Peyer's patch (tissue), 4 donors: ENCODE results near the gene EHMT2. TPM values are rescaled to one million over a fixed set of nuclear protein-coding genes. Genes with fewer than 3 reads are reported as not detected.
"Not testable (repeated sequence)": the region's sequence is repeated elsewhere in the genome, so short reads cannot be mapped to it uniquely, and the experiment has no call there.

ENCODE experiments used
- DNase-seq, 3 donors: peaks; one replicate each; pipeline ENCODE4 v3.0.0-alpha.2; 2017 to 2019
- H3K27ac ChIP-seq, 4 donors: fragments of 200-600 bp; sonication (generic); one replicate each; pipeline ENCODE4 v1.5.1; 2016 to 2019
- H3K27me3 ChIP-seq, 2 donors: fragments of 200-600 bp; sonication (generic); one replicate each; pipeline ENCODE4 v1.5.1; 2019
- H3K36me3 ChIP-seq, 3 donors: fragments of 200-600 bp; sonication (generic); one replicate each; pipeline ENCODE4 v1.5.1; 2016 to 2019
- H3K4me1 ChIP-seq, 4 donors: fragments of 200-600 bp; sonication (generic); one replicate each; pipeline ENCODE4 v1.5.1; 2016 to 2019
- H3K4me3 ChIP-seq, 4 donors: fragments of 200-600 bp; sonication (generic); 1 replicate in 3 of 4; 2 replicates in 1 of 4; pipeline ENCODE4 v1.5.1; 2016 to 2019; ENCODE audit warnings: mild to moderate bottlenecking in 1 of 4
- H3K9me3 ChIP-seq, 4 donors: fragments of 200-600 bp; sonication (generic); one replicate each; pipeline ENCODE4 v1.5.1; 2016 to 2019; ENCODE audit warnings: mild to moderate bottlenecking in 1 of 4
- POLR2A ChIP-seq, 2 donors: fragments of 450-650 bp; IDR thresholded peaks; one replicate each; pipeline ENCODE4 v1.5.1; 2017; ENCODE audit warnings: antibody characterized with exemption in 2 of 2, mild to moderate bottlenecking in 2 of 2, moderate library complexity in 2 of 2
- total RNA-seq, 4 donors: library from RNA; depleted of rRNA; stranded (reverse); fragments of >200 nt; gene quantifications; one replicate each; pipeline ENCODE4 v1.1.0, GENCODE V29; 2016
- TF ChIP-seq, protein P1 (sequence below), 6 experiments: fragments of 450-650 bp in 4 of 6; fragments of 200-600 bp in 2 of 6; sonication (generic) in 1 of 6; IDR thresholded peaks; one replicate each; pipeline ENCODE4 v1.5.1; 2017 to 2019; ENCODE audit warnings: antibody characterized with exemption in 6 of 6, mild to moderate bottlenecking in 3 of 6, moderate library complexity in 1 of 6

EHMT2 gene
- total RNA-seq, 4 donors from 2014 or later = 25.0 to 75.1 (median 50.6) TPM

DNA sequence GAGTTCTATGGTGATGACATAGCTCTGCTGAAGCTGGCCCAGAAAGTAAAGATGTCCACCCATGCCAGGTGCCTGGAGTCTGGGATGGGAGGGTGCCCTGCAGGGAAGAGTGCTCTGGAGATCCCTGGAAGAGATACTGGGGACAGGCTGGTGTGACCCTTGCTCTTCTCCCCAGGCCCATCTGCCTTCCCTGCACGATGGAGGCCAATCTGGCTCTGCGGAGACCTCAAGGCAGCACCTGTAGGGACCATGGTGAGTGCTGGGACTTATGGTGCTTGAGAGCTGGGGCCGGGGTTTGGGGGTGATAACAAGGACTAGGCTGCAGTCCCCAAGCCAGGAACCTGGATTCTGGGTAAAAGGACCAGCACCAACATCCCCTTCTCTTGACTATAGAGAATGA lies 46.2 kb upstream of the EHMT2 start:
- Histone ChIP-seq H3K4me3 (no peak overlapping the region), H3K27me3 (no peaks in the 10 kb centered on the region), H3K4me1 (peaks cover 0 to 20% (median 2%) of the 10 kb centered on the region in 4 donors), H3K9me3 (no peaks in the 10 kb centered on the region), H3K36me3 (no peaks in the 10 kb centered on the region), H3K27ac (no peak overlapping the region)
- DNase-seq = no peak
- TF ChIP-seq, protein P1, sequence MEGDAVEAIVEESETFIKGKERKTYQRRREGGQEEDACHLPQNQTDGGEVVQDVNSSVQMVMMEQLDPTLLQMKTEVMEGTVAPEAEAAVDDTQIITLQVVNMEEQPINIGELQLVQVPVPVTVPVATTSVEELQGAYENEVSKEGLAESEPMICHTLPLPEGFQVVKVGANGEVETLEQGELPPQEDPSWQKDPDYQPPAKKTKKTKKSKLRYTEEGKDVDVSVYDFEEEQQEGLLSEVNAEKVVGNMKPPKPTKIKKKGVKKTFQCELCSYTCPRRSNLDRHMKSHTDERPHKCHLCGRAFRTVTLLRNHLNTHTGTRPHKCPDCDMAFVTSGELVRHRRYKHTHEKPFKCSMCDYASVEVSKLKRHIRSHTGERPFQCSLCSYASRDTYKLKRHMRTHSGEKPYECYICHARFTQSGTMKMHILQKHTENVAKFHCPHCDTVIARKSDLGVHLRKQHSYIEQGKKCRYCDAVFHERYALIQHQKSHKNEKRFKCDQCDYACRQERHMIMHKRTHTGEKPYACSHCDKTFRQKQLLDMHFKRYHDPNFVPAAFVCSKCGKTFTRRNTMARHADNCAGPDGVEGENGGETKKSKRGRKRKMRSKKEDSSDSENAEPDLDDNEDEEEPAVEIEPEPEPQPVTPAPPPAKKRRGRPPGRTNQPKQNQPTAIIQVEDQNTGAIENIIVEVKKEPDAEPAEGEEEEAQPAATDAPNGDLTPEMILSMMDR (IDR thresholded peaks at IDR 0.05) = no peak
- no peak for TF ChIP-seq POLR2A (IDR thresholded peaks at IDR 0.05)

DNA sequence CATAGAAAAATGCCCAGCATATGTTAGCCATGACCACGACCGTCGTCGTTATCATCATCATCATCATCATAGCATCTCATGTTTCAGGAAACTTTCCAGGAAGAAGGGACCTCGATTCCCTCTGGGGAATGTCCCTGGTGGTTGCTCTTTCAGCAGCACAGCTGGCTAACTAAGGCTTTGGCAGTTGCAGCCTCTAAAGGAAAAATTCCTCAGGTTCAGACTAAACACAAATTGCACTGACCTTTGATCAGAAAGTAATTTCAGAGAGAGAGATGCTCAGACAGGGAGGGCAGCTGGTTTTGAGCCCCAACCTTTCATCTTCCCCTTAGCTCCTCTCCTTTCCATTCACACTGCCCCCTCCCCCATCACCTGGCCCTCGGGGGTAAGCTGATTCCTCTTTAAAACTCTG lies 42.8 kb upstream of the EHMT2 start:
- peak in 1 of 3 donors; percentile 9 for DNase-seq
- Histone ChIP-seq H3K27me3 (no peaks in the 10 kb centered on the region), H3K27ac (no peak overlapping the region), H3K36me3 (no peaks in the 10 kb centered on the region), H3K4me1 (peaks cover 0 to 8% (median 1%) of the 10 kb centered on the region in 4 donors), H3K4me3 (no peak overlapping the region), H3K9me3 (no peaks in the 10 kb centered on the region)
- no peak for TF ChIP-seq POLR2A (IDR thresholded peaks at IDR 0.05)
- TF ChIP-seq, protein P1 (IDR thresholded peaks at IDR 0.05) = no peak

DNA sequence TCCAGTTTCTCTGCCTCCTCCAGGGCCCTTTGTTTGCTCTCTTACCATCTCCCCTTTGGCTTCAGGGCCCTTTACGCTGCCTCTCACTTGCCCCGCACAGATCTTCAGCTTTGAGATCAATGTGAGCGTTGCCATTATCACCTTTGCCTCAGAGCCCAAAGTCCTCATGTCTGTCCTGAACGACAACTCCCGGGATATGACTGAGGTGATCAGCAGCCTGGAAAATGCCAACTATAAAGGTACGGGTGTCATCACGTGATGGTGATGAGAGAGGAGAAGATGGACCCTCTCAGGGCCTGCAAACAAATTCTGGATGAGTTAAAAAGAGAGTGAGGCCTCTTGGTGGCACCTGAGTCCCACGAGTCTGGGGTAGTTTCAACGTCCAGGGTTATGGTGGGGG lies 38.3 kb upstream of the EHMT2 start:
- Histone ChIP-seq H3K36me3 (no peaks in the 10 kb centered on the region), H3K9me3 (no peaks in the 10 kb centered on the region)
- no peak for DNase-seq

DNA sequence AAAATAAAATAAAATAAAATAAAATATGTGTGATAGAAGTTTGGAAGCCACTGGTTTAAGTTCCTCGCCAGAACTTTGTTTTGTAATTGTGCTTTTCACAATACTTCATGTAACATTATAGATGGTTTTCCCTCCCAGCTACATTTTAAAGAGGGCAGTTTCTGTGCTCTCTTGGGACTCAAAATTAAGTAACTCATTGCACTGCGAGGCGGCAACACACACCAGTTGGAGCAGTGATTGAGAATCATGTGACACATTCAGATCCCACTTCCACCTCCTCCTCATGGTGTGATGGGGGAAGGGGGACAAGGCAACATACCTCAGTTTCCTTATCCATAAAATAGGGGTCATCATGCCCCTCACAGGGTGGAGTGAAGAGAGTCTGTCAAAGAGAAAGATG lies 37.5 kb upstream of the EHMT2 start:
- H3K4me1 ChIP-seq = no peaks in the 10 kb centered on the region
- no peak overlapping the region for H3K4me3 ChIP-seq
- H3K27ac ChIP-seq = no peak overlapping the region
- no peak for TF ChIP-seq POLR2A (IDR thresholded peaks at IDR 0.05)
- TF ChIP-seq, protein P1 (IDR thresholded peaks at IDR 0.05) = no peak
- H3K36me3 ChIP-seq = no peaks in the 10 kb centered on the region
- no peaks in the 10 kb centered on the region for H3K27me3 ChIP-seq
- no peaks in the 10 kb centered on the region for H3K9me3 ChIP-seq
- DNase-seq = no peak

More for the DNA sequence above, 38.3 kb upstream of the EHMT2 start:
- H3K27me3 ChIP-seq = no peaks in the 10 kb centered on the region
- no peaks in the 10 kb centered on the region for H3K4me1 ChIP-seq
- no peak for TF ChIP-seq POLR2A (IDR thresholded peaks at IDR 0.05)
- TF ChIP-seq, protein P1 (IDR thresholded peaks at IDR 0.05) = no peak
- no peak overlapping the region for H3K4me3 ChIP-seq
- no peak overlapping the region for H3K27ac ChIP-seq

DNA sequence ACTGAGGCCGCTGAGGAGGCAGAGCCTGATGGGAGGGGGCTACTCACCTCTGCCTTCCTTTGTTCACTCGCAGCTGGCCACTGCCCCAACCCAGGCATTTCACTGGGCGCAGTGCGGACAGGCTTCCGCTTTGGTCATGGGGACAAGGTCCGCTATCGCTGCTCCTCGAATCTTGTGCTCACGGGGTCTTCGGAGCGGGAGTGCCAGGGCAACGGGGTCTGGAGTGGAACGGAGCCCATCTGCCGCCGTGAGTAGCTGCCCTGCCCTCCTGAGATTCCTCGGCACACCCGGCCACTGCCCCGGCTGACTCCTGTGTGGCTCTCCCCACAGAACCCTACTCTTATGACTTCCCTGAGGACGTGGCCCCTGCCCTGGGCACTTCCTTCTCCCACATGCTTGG lies 36.0 kb upstream of the EHMT2 start:
- Histone ChIP-seq H3K27me3 (no peaks in the 10 kb centered on the region), H3K27ac (no peak overlapping the region), H3K9me3 (no peaks in the 10 kb centered on the region), H3K4me1 (no peaks in the 10 kb centered on the region), H3K4me3 (no peak overlapping the region), H3K36me3 (no peaks in the 10 kb centered on the region)
- TF ChIP-seq, protein P1 (IDR thresholded peaks at IDR 0.05) = no peak
- no peak for TF ChIP-seq POLR2A (IDR thresholded peaks at IDR 0.05)
- peak in 1 of 3 donors; percentile 43 for DNase-seq

DNA sequence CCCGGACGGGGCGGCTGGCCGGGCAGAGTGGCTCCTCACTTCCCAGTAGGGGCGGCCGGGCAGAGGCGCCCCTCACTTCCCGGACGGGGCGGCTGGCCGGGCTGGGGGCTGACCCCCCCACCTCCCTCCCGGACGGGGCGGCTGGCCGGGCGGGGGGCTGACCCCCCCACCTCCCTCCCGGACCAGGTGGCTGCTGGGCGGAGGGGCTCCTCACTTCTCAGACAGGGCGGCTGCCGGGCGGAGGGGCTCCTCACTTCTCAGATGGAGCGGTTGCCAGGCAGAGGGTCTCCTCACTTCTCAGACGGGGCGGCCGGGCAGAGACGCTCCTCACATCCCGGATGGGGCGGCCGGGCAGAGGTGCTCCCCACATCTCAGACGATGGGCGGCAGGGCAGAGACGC lies 34.6 kb upstream of the EHMT2 start:
- not testable (repeated sequence) for H3K9me3 ChIP-seq, H3K27ac ChIP-seq, H3K4me3 ChIP-seq, H3K4me1 ChIP-seq, DNase-seq, H3K36me3 ChIP-seq, H3K27me3 ChIP-seq
